ENCODE data around the gene PLCB4.

GRCh38 chr20:9348316-9348715 is 279.4 kb downstream of the PLCB4 start:
- TF ChIP-seq CTCF (IDR thresholded peaks at IDR 0.05) = no peak
- no peak for TF ChIP-seq POLR2A (IDR thresholded peaks at IDR 0.05)
